Measurements from ENCODE around the gene PTPRG.
"Not testable (repeated sequence)": the region's sequence is repeated elsewhere in the genome, so short reads cannot be mapped to it uniquely, and the experiment has no call there.

Gene PTPRG

DNA sequence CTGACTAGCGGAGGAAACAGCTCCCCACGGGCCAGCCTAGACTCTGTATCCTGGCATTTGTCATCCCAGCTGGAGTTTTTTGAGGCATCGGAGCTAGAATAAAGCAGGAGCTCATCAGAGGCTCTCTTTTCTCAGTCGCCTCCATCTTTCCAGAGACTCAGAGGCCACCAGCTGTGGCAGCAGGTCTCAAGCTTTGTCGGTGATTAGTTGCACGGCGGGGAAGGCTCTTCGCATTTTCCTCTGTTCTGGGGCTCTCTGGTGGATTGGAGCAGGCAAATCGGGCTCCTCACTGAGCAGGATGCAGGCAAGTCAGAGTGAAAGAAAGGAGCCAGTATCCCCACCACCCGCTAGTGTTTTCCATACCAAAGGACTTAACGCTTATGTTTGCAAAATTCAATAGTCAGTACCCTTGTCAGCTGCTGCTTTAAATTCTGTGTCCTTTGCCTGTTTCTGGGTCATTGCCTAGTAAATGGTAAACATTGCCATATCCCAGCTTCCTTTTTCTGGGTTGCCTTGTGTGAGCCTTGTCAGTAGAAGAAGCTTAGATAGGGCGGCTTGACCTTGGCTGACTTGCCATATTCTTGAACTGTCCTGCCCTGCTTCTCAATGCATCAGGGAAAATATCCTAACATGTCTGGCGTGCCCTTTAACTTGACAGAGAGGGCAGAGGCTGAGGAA, 127.1 kb downstream of the PTPRG start:
- DNase-seq = no peak

DNA sequence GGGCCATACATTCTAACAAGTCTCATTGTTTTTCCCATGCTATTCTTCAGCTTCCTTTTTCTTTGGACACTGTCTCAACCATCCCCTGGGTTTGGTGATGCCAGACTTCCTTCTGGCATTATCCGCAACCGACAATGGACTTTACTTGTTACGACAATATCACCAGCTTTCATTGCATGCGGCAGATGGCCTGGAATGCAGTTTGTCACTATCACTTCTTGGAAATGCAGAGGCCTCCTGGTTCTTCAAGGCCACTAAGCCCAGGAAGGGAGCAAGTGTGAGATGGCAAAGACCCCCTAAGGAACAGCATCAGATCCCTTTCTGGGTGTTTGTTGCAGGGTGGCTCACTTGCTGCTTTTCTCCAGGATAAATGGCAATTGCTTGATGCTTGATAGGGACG, 128.6 kb downstream of the PTPRG start:
- no peak for DNase-seq

DNA sequence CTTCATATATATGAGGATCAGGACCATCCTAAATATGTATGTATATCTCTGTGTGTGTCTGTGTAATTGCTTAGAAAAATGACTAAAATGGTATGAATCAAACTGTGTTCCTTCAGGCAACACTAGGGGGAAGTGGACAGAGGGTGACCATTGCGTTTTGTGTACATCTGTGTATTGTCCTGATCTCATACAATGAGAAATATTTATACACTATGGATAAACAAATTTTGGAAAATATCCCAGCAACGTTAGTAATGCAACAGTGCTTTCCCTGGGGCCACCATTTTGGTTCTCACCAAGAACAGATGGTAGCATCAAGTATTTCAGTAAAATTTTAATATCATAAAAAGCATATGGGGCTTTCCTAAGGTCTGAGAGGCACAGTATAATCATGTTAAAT, 130.1 kb downstream of the PTPRG start:
- DNase-seq = no peak

DNA sequence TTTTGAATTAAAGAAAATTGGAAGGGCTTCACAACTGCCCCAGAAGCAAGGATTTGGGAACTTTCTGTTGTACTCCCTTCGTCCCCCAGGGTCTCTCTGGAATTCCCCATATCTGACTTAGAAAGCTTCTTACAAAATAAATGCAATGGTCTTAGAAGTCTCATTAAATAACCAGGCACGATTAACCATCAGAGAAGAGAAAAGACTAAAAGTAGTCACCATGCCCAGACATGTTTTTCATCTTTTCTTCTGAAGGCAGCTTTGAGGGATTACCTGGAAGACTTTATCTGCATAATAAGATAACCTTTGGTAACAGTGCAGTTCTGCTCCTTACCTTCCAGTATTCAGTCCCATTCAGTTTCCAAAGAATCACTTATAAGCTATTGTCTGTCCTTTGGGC, 135.9 kb downstream of the PTPRG start:
- DNase-seq = no peak

DNA sequence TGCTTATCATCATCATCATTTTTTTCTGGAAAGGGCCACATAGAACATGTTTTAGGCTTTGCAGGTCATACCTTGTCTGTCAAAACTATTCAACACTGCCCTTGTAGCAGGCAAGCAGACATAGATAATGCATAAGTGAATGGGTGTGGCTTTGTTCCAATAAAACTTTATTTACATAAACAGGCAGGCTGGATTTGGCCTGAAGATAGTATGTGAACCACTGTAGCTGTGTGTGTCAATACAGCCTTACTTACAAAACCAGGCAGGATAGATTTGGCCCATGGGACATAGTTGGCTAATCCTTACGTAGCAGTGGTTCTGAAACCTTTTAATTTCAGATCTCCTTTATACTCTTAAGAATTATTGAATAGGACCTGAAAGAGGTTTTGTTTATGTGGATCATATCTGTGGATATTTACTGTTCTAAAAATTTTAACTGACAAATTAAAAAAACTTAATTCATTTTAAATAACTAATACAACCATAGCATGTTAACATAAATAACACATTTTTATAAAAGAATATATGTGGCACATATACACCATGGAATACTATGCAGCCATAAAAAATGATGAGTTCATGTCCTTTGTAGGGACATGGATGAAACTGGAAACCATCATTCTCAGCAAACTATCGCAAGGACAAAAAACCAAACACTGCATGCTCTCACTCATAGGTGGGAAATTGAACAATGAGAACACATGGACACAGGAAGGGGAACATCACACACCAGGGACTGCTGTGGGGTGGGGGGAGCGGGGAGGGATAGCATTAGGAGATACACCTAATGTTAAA, 137.1 kb downstream of the PTPRG start:
- DNase-seq = not testable (repeated sequence)

DNA sequence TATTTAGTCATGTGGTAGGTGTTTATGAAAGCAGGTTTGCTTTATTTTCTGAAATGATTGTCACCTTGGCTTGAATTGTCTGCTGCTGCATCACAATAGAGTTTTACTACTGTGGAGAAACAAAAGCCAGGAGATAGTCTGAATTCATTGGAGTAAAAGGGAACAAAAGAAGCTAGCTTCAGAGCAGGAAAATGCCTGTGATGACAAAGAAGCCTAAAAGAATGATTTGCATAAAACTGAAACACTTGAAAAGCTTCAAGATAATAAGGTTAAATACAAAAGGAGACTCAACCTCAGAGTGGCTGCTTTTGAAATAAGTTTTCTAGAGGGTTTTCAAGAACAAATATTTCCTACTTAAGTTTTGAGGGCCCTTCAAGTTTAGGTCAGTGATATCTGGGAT, 138.3 kb downstream of the PTPRG start:
- no peak for DNase-seq

DNA sequence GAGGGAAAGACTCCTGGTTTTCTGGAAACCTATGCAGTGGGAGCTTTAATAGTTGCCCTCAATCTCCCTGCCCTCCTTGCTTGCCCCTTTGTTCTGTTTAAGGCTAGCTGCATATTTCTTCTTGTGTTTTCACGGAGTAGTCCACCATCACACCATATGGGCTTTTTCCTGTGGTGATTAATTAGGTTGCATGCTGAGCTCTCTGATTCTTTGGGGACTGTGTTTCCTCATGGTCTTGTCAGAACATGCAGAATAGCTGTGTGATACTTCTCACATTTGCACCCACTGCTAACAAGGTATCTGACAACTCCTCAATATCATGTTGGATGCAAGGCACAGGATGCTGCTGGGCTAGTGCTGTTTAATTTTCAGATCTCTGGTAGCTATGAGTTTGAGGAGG, 139.6 kb downstream of the PTPRG start:
- DNase-seq = no peak

DNA sequence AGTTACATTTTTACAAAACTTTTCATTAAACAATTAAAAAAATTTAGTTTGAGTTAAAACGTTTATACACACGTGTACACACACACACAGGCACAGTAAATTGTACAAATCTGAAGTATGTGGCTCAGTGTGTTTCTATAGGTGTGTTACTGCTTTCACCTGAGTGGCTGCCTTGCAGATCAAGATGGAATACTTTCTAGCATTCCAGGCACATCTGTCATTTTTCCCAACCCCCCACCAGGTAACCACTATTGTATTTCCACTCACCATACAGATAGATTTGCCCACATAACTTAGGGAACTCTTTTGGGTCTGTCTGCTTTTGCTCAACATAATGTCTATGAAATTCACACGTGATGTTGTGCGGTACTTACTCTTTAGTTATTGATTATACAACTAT, 141.1 kb downstream of the PTPRG start:
- DNase-seq = no peak

DNA sequence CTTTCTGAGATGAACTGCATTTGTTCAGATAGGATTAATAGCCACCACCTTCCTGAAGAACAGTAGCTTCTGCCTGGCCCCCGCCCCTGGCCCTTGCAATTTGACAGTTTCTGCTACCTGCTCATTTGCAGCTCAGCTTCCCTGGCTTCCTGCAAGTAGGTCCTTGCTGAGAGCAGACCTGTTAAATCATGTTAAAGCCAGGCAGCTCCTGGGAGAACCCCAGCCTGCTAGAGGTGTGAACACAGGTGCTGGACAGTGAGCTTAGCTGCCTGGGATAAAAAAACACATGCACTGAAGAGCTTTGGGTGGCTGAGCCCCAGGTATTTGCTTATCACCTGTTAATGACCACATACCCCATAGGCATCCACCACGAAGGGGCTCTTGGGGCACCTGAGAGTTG, 143.4 kb downstream of the PTPRG start:
- DNase-seq = no peak

DNA sequence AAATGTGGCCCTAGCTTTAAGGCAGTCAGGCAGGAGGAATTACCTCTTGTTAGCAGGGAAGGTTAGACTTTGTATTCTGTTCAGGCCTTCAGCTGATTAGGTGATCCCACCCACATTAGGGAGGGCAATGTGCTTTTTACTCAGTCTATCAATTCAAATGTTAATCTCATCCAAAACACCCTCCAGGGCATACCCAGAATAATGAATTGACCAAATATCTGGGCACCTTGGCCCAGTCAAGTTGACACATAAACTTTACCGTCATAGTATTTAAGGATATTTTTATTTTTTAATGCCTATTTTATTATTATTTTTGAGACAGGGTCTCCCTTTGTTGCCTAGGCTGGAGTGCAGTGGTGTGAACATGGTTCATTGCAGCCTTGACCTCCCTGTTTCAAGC, 146.1 kb downstream of the PTPRG start:
- DNase-seq = no peak

DNA sequence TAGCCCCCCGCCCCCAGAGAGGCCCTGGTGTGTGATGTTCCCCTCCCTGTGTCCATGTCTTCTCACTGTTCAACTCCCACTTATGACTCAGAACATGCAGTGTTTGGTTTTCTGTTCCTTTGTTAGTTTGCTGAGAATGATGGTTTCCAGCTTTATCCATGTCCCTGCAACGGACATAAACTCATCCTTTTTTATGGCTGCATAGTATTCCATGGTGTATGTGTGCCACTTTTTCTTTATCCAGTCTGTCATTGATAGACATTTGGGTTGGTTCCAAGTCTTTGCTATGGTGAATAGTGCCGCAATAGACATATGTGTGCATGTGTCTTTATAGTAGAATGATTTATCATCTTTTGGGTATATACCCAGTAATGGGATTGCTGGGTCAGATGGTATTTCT, 149.5 kb downstream of the PTPRG start:
- not testable (repeated sequence) for DNase-seq

DNA sequence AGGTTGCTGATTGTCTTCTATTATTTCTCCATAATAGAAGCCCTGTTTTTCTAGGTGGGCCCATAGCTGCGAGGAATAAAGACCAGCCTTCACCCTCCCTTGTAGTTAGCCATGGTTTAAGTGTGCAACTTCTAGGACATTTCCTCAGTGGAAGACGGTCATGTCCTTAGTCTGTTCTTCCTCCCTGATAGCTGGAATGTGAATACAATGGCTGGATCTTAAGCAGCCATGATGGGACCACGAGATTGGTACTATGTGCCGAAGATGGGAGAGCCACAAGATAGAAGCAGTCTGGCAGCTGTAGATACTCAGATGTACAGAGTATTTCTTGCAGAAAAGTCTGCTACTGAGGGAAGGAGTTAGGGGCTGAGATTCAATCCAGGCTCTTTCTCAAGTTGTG, 152.9 kb downstream of the PTPRG start:
- DNase-seq = no peak

DNA sequence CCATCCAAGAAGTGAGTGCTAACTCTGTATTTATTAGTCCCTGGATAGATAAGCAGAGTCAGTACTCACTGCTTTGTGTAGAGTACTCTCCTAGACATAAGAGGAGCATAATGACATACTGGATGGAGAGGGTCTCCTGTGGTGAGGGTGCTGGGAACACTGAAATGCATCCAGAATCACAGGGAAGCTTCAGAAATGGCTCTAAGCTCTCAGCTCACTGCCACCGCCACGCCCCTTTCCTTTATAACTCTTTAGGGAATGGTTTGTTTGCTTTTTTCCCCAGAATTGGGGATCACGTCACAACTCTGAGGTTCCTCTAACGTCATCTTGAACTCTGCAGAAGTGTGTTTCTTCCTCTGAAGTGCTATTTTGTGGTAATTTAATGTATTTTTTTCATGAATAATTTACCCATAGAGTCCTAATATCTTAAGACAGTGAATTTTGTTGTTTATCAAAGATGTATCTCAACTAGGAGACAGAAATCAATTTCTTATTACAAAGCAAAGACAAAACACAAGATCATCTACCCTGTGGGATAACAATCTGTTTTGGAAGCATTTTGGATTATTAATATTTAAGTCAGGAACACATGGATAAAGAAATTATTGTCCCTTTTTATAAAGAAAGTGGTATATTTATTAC, 154.6 kb downstream of the PTPRG start:
- DNase-seq = no peak

DNA sequence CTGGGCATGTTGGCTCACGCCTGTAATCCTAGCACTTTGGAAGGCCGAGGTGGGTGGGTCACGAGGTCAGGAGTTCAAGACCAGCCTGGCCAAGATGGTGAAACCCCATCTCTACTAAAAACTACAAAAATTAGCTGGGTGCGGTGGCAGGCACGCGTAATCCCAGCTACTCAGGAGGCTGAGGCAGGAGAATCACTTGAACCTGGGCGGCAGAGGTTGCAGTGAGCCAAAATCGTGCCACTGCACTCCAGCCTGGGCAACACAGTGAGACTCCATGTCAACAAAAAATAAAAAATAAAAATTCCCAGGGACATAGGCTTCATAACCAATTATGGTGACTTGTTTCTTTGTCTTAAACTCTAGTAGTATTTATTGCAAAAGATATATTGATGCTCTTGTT, 155.3 kb downstream of the PTPRG start:
- DNase-seq = not testable (repeated sequence)

DNA sequence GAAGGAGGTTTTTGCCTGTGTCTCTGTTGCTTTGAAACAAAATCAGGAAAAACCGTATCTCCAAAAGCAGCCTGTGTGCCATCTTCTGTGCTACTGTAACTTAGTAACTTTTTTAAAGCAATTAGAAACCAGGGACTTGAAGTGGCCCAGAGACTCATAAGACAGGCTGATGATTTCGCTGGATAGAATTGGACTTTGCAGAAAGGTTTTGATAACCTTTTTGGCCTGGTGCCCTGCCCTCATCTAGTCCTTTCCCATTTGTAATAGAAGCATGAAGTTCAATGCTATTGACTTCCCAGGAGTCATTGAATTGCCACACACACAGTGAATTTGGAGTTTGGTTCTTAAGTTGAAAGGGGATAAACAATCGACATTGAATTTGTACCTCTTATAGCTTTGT, 157.2 kb downstream of the PTPRG start:
- peak; percentile 57 for DNase-seq

DNA sequence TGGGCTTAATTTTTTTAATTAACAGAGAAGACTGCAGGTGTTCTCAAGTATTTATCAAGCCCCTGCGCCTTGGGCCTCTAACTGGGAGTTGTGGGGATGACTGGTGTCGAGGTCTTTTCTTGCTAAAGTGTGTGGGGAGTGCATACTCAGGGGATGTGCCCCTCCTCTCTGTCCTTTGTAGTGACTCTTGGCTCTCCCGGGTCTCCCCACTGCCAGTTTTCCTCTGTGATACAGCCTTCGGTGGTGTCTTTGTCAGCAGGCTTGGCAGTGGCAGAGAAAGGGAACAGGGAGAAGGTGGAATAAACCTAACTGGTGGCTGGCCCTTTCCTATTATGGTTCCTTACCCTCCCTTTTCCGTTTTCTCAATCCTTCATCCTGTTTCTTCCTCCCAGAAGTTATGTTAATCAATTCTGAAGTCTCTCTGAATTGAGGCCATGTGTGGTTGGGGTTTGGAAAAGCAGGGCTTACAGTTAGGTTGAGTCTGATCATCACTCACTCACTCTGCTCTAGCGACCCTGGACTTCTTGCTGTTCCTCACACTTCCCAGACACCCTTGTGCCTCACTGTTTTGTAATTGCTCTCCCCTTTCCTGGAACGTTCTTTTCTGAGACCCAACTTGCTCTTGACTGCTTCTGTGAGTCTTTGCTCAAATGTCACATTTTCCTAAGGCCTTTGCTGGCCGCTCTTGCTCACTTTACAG, 158.1 kb downstream of the PTPRG start:
- DNase-seq = no peak

DNA sequence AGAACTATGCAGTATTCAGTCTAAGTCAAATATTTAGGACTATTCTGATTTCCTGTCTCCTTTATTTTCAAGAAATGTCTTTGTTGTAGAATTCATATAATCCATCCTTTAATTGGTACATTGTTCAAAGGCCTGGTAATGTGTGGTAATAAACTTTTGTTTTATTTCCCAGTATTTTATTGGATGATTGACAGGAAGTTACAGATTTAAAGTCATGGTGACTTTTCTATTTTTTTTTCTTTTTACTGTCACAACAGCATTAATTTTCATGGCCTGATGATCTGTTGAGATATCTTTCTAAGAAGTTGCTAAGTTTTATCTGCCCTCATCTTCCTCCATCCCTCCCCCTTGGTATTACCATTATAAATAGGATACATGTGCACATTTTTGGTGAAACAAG, 161.7 kb downstream of the PTPRG start:
- DNase-seq = no peak

DNA sequence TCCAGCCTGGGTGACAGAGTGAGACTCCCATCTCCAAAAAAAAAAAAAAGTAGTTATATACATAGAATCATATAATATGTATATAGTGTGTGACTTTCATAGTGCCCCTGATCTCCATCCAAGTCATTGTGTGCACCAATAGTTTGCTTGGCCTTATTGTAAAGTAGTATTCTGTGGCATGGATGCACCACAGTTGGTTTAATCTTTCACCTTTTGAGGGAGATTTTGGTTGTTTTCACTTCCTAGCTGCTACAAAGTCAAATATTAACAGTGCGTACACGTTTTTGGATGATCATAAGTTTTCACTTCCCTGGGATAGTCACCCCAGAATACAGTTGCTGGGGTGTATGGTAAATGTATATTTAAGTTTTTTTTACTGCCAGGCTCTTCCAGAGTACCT, 162.8 kb downstream of the PTPRG start:
- no peak for DNase-seq

DNA sequence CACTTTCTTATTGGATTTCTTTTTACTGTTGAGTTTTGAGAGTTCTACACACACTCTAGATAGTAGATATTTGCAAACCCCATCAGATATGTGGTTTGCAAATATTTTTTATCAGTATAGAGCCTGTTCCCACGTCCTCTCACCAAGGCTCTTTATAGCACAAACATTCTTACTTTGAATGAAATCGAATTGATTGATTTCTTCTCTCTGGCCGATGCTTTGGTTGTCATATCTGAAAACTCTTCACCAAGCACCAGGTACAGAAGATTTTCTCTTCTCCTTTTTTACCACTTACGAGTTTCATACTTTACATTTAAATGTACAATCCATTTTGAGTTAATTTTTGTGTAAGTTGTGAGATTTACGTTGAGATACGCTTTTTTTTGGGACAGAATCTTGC, 163.4 kb downstream of the PTPRG start:
- no peak for DNase-seq

DNA sequence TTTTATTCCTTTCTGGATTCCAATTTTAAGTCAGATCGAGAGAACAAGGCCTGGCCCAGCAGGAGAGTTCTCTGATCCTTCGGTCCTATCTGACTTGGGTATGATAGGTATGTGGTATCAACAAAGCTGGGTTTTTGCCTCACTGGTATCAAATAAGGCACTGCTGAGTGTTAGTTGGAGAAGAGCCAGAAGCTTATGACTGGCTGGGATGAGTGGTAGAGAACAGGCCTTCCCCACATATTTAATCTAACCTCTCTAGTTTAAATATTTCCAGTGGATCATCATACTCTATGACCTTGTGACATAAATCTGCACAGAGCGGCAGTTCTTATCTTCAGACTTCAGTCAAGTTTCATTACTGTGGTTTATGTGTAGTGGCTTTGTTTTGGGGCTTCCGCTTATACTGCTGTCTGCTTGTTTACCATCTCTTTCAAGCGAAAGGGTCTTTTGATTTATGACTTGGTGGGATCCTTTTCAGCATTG, 164.5 kb downstream of the PTPRG start:
- no peak for DNase-seq

DNA sequence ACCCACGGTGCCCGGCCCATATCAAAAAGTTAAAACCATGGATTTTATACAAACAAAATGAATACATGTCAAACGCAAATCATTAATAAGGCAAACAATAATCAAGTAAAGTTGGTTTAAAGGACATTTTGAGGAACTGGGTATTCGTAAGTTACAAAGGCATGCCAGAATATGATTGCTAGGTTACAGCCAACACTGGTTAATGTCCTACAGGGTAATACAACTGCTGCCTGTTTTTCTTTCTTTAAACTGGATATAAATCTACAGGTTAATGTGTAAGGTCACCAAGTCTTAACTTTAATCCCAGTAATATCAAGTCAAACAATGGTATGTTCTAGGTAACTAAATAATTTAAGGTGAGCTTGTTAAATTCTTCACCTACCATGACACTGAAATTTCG, 166.1 kb downstream of the PTPRG start:
- DNase-seq = no peak

DNA sequence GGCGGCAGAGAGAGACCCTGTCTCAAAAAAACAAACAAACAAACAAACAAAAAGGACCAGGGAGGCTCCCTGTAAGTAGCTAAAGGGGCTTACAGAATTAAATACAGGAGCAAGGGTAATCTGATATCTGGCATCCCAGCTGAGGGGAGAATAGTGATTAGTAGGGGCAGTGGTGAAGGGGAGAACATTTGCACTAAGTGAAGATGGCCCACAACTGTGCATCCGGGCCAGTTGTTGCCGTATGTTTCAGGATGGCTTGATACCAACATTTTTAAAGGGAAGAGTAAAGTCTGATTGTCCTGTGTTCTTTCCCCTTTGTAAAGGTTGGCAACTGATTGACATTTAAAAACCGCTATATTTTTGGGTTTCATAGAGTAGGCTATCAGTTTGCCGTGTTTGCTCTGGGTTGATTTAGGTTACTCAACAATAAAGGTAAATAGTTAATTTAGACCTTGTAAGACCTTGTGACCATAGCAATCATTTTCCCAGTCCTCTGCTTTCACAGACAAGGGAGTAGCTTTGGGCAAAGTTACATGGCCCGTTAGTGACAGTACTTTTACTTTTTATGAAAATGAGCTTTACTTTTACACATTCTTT, 167.8 kb downstream of the PTPRG start:
- DNase-seq = no peak

DNA sequence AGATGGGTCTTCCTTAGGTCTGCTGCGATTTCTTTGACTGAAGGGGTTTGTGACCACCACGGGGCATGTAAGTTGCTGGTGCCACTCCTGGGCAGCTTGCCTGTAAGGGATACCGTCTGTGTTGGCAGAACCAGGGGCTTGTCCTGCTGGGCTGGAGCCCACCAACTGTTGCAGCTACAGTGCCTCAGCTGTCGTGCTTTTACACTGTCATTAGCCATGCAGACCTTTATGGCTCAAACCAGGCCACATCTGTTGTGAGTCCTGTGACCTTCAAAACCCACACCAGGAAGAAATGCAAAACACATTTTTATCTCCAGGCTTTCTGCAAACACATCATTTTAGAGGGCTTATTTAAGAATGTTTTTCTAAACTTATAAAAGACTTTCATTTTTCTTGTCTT, 168.7 kb downstream of the PTPRG start:
- no peak for DNase-seq
